ENCODE measurements around the gene THRB. TPM values are rescaled to one million over a fixed set of nuclear protein-coding genes. Genes with fewer than 3 reads are reported as not detected.

The THRB gene
- total and polyA plus RNA-seq, 9 of the 15 experiments (the other 6 are each of a cell fraction or from before 2014, with no cell fraction given), result 1.7 to 14.9 (median 6.9) TPM

GRCh38 chr3:24378313-24378712, 116.3 kb downstream of the THRB start:
- Histone ChIP-seq H3K4me3 (no peak overlapping the region), H3K79me2 (ENCODE audit: control insufficient read depth, insufficient read depth, low read length) (peaks cover 18% of the 10 kb centered on the region; the same call in 1 of the 3 replicates), H3K4me1 (replicated peaks in 1 of 2; ENCODE audit: control insufficient read depth in 2 of 2, insufficient read depth in 2 of 2, low read length in 2 of 2) (peaks cover 3 to 41% of the 10 kb centered on the region in 2 experiments; a peak in 3 of 5 replicates), H3K9me1 (ENCODE audit: control insufficient read depth, insufficient read depth, low read length) (no peaks in the 10 kb centered on the region), H3K36me3 (ENCODE audit: control insufficient read depth, insufficient read depth, low read length) (no peaks in the 10 kb centered on the region), H2AFZ (ENCODE audit: low read depth, low read length) (no peak overlapping the region), H3K9me3 (replicated peaks; ENCODE audit: control insufficient read depth, insufficient read depth, low read depth, low read length) (no peaks in the 10 kb centered on the region), H3K9ac (ENCODE audit: insufficient read depth in 1 of 2, low read depth in 2 of 2, low read length in 2 of 2) (0 out of 4 replicates have a peak overlapping the region, but pooled peaks of 1 of the 2 experiments have one; percentile 6), H3K27me3 (ENCODE audit: control insufficient read depth in 2 of 2, insufficient read depth in 2 of 2, low read length in 2 of 2) (no peaks in the 10 kb centered on the region), H3K4me2 (ENCODE audit: insufficient read depth, low read length) (peak overlapping the region; percentile 15; the same call in 1 of the 2 replicates), H3K27ac (ENCODE audit: extremely low read depth, low read depth, low read length) (peak overlapping the region; percentile 27; the same call in 1 of the 3 replicates), H4K20me1 (replicated peaks; ENCODE audit: control insufficient read depth, insufficient read depth, low read length) (no peaks in the 10 kb centered on the region)
- peak; percentile 15 for FAIRE-seq
- no TSS peak for BruUV-seq (replicated peaks)
- WGBS (ENCODE audit: insufficient coverage, low coverage, missing lambda C conversion rate), result 4% methylated on average over 3 of the region's 3 CpGs
- ChIA-PET POLR2A (interaction anchor here (0.7 to 2.6 kb wide), 3 partner anchors 9 to 17 kb away, joined by 3 to 9 read pairs (median 3); no protein-coding TSS in a partner anchor), CTCF (ENCODE audit: low intra/inter-chr PET ratio) (no interaction called here)
- peak in 2 of 4 experiments; percentile 46 to 68 for DNase-seq (ENCODE audit: extremely low read depth in 1 of 4, low spot score in 3 of 4)
- intact Hi-C loops (cut with micrococcal nuclease) (loop anchor here (5.0 kb wide), 1 partner anchor 114 kb away; the partner anchor contains the start of gene THRB), in situ Hi-C loops (cut with MboI) (no loop called here)
- peak; percentile 62 for ATAC-seq
- TF ChIP-seq POLR2AphosphoS5 (IDR thresholded peaks at IDR 0.05; ENCODE audit: control insufficient read depth, insufficient read depth, low read depth, low read length) (no peak), CAMTA2 (CRISPR knock-in tag; conservative IDR thresholded peaks at IDR 0.05) (no peak), EHMT2 (IDR thresholded peaks at IDR 0.05) (peak; percentile 62; the same call in 1 of the 2 replicates), ARID1B (IDR thresholded peaks at IDR 0.05) (peak; percentile 62), TAF9B (IDR thresholded peaks at IDR 0.05; ENCODE audit: partially characterized antibody) (no peak), ZNF592 (IDR thresholded peaks at IDR 0.05) (0 out of 2 replicates have a peak, but pooled peaks have one; percentile 35), ZNF512 (tag; IDR thresholded peaks at IDR 0.05) (no peak), KDM1A (IDR thresholded peaks at IDR 0.05) (0 out of 4 replicates have a peak, but pooled peaks have one; percentile 6 to 17), TCF3 (CRISPR knock-in tag; IDR thresholded peaks at IDR 0.05) (peak; percentile 41), XRCC4 (IDR thresholded peaks at IDR 0.05; ENCODE audit: extremely low read depth, insufficient read depth, insufficient read length) (no peak), MYNN (IDR thresholded peaks at IDR 0.05) (no peak), MYNN (CRISPR knock-in tag; IDR thresholded peaks at IDR 0.05) (no peak), JUND (IDR thresholded peaks at IDR 0.05; ENCODE audit: borderline replicate concordance, low read depth, low read length) (no peak), JUND (tag; IDR thresholded peaks at IDR 0.05; ENCODE audit: borderline replicate concordance, low read depth, low read length) (peak; percentile 12; the same call in 1 of the 3 replicates), PHTF2 (CRISPR knock-in tag; IDR thresholded peaks at IDR 0.05) (no peak), ELK3 (CRISPR knock-in tag; IDR thresholded peaks at IDR 0.05) (no peak), ZNF197 (CRISPR knock-in tag; IDR thresholded peaks at IDR 0.05; ENCODE audit: low read depth) (no peak), ZBED1 (IDR thresholded peaks at IDR 0.05) (no peak)

Measured in K562 (cell line).